Dermis microvascular lymphatic vessel endothelial cell (primary cell): ENCODE results near the gene CDH13. TPM values are rescaled to one million over a fixed set of nuclear protein-coding genes. Genes with fewer than 3 reads are reported as not detected.

ENCODE experiments used
- DNase-seq, 2 donors: peaks; one replicate each; pipeline versions ENCODE4 v3.0.0 to v3.0.0-alpha.2; 2010; ENCODE audit warnings: low read depth in 2 of 2
- total RNA-seq: library from RNA; depleted of rRNA; stranded (reverse); fragments of >200 nt; gene quantifications from 2 replicates; pipeline ENCODE4 v1.2.1, GENCODE V29; 2014

The CDH13 gene
- total RNA-seq, 1 donor from 2014 or later = 68.9 TPM

- no peak for DNase-seq
These were observed 316.6 kb downstream of the CDH13 start for GRCh38 chr16:82943371-82943770.

DNA sequence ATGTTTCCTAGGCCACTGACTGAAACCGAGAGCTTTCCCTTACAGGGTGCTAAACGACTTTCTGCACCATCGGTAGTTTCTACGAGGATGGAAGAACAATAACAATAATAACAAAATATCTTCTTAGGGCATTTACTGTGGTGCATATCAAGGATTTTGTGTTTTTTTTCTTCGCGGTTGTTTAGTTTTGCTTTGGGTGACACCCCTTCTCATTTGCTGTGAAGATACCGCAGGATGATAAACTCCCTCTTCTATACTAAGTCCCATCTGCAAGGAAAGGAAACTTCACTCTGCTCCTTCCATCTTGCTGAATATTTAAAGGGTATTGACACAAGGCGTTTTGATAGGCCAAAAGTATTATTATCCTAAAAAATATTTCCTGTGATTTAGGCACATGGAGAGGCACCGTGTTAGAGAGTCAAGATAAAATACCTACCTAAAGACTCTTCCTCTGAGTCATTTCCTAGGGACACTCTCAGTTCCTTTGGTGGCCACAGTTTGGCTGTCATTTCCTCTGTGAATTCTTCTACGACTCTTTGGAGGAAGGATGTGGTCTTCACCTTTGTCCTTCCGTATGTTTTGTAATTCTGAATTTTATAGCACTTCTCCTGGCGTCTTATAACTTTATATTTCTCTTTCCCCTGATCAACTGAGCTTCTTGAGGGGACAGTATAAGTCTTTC lies 318.8 kb downstream of the CDH13 start:
- peak in 1 of 2 donors; percentile 66 for DNase-seq

- DNase-seq = no peak
These were observed 320.9 kb downstream of the CDH13 start for GRCh38 chr16:82947698-82948097.

GRCh38 chr16:82949016-82949415 lies 322.2 kb downstream of the CDH13 start:
- DNase-seq = no peak

DNA sequence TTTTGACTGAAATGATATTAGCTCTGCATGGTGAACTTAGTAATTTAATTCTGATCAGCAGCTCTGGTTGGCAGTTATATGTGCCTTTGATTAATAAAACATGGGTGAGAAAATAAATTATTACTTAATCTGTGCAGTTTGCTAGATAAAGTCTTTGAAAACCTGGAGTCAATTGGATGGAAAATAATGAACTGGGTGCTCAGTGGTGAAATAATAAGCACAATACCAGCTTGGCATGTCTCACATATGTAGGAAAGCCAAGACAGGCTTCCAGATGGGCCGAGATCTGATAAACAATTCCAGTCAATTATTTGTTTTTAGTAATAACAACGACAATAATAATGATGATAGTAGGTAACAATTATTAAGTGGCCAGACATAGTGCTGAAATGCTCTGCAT lies 326.7 kb downstream of the CDH13 start:
- DNase-seq = no peak

GRCh38 chr16:82954224-82954929 lies 327.6 kb downstream of the CDH13 start:
- peak in 1 of 2 donors; percentile 52 for DNase-seq

GRCh38 chr16:82955741-82956348 lies 329.1 kb downstream of the CDH13 start:
- DNase-seq = no peak

- no peak for DNase-seq
These were observed 330.4 kb downstream of the CDH13 start for GRCh38 chr16:82957212-82957611.

- DNase-seq = no peak
These were observed 334.1 kb downstream of the CDH13 start for GRCh38 chr16:82960918-82961317.

DNA sequence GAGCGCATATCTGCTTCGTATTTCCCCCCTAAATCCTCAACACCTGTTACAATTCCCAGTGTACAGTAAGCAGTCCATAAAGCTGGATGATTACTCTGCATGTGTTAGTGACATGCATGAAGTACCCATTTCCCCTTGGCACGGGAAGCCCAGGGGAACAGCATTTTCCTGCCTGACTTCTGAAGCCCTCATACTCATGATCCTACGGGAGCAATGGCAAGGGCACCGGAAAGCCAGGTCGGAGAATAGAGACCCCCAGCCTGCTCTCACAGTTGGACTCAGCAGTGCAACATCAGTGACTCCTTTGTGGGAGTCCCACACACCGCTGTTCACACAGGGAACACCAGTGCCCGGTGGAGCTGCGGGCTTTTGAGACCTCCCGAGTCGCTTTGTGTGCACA lies 336.9 kb downstream of the CDH13 start:
- DNase-seq = peak in 1 of 2 donors; percentile 28

- DNase-seq = no peak
These were observed 339.0 kb downstream of the CDH13 start for GRCh38 chr16:82965808-82966207.

DNA sequence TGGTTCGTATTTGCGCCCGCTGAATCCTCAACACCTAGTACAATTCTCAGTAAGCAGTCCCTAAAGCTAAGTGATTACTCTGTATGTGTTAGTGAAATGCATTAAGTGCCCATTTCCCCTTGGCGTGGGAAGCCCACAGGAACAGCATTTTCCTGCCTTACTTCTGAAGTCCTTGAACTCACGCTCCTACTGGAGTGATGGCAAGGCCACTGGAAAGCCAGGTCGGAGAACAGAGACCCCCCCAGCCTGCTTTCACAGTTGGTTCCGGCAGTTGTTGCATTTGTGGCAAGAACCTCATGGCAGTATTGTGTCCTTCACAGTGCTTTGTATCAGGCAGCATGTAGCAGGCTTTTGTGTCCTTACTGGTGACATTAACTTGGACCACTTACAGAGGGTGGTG lies 340.7 kb downstream of the CDH13 start:
- DNase-seq = no peak

GRCh38 chr16:82971126-82971525 lies 344.4 kb downstream of the CDH13 start:
- peak; percentile 24 to 41 for DNase-seq

GRCh38 chr16:82972331-82972919 lies 345.7 kb downstream of the CDH13 start:
- DNase-seq = peak; percentile 31 to 68

DNA sequence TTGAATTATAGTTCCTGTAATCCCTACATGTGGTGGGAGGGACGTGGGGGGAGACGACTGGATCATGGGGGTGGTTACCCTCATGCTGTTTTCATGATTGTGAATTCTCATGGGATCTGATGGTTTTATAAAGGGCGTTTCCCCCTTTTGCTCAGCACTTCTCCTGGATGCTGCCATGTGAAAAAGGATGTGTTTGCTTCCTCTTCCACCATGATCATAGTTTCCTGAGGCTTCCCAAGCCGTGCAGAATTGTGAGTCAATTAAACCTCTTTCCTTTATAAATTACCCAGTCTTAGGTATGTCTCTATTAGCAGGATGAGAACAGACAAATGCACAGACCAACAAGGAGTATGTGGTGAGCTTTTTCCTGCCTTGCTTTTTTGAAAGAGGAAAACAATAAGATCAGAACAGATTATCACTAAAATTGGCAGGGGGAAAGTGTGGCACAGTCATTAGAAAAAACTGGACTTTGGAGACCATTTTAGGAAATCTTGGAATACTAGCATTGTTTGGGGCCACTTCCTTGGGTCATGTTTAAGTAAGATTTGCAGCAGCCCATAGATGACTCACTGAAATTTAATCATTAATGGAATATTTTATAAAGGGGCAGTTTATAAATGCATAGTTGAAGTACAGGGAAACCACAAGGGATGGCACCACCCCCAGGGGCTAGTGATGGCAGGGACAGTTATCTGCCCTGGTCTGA lies 352.8 kb downstream of the CDH13 start:
- peak in 1 of 2 donors; percentile 71 for DNase-seq

- no peak for DNase-seq
These were observed 354.0 kb downstream of the CDH13 start for GRCh38 chr16:82980810-82981209.

- peak in 1 of 2 donors; percentile 54 for DNase-seq
These were observed 361.0 kb downstream of the CDH13 start for GRCh38 chr16:82987767-82988166.

GRCh38 chr16:82990155-82990554 lies 363.4 kb downstream of the CDH13 start:
- peak in 1 of 2 donors; percentile 22 for DNase-seq

DNA sequence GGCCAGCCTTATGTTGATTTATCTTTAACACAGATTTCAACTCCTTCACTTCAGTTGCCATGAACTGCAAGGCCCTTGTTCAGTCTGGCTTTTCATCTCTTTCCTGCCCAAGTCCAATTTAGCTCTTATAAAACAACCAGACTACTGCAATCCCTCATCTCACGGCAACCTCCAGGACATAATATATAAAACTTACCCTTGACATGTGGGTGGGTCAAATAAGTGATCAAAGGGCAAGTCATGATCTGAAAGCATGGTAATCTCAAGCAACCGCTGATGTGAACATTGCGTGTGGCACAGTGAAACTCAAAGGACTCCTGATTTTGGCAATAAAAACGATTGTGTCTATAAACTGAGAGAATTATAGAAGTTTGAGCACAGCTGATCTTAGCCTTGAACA lies 364.6 kb downstream of the CDH13 start:
- DNase-seq = no peak

GRCh38 chr16:82991966-82992675 lies 365.4 kb downstream of the CDH13 start:
- DNase-seq = no peak

- DNase-seq = no peak
These were observed 366.0 kb downstream of the CDH13 start for GRCh38 chr16:82992786-82993185.
